GM23248 (cell line): ENCODE measurements around the gene LGR5.

Source experiments
- EZH2 ChIP-seq: fragments of 200-600 bp; sonication (generic); IDR thresholded peaks from 2 replicates; pipeline ENCODE4 v1.6.1; 2018; ENCODE audit warnings: antibody characterized with exemption, mild to moderate bottlenecking; ENCODE audit not compliant: insufficient read depth, poor library complexity, severe bottlenecking
- EZH2phosphoT487 ChIP-seq: fragments of 200-600 bp; sonication (generic); IDR thresholded peaks from 2 replicates; pipeline ENCODE4 v1.6.1; 2018; ENCODE audit warnings: antibody characterized with exemption, moderate library complexity, mild to moderate bottlenecking, low read depth; ENCODE audit not compliant: insufficient read depth

DNA sequence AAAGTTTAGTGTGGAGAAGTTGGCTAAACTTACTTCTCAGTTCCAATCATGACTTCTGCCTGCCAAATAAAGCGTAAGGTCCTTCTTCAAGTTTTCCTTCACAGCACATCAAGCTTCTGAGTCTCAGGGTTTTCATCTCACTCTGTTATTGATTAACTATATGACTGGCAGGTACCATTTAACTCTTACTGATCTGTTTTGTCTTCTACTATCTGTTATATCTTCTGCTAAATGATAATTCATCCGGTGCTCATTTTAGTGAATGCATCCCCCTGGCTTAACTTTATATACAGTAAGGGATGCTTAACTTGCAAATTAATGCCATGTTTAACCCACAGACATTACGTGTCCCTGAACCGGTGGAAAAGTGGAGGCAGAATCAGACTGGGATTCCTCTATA, 20.7 kb downstream of the LGR5 start:
- TF ChIP-seq EZH2phosphoT487 (no peak), EZH2 (no peak)
